Measurements from ENCODE around the gene USP54. TPM values are rescaled to one million over a fixed set of nuclear protein-coding genes. Genes with fewer than 3 reads are reported as not detected.

USP54 gene
- total and polyA plus RNA-seq, 9 of the 15 experiments (the other 6 are each of a cell fraction or from before 2014, with no cell fraction given) = 3.8 to 40.1 (median 16.9) TPM

GRCh38 chr10:73591935-73592699 is 975 bp upstream of the USP54 start (continued):
- TF ChIP-seq MGA (IDR thresholded peaks at IDR 0.05) = 0 out of 2 replicates have a peak, but pooled peaks have one; percentile 48
- peak; percentile 32; the same call in 1 of the 2 replicates for TF ChIP-seq MITF (IDR thresholded peaks at IDR 0.05)
- TF ChIP-seq CUX1 (CRISPR knock-in tag; IDR thresholded peaks at IDR 0.05) = no peak
- peak; percentile 49; the same call in 1 of the 2 replicates for TF ChIP-seq ZNF175 (CRISPR knock-in tag; IDR thresholded peaks at IDR 0.05; ENCODE audit: low read depth)
- TF ChIP-seq CC2D1A (IDR thresholded peaks at IDR 0.05) = 0 out of 2 replicates have a peak, but pooled peaks have one; percentile 1

Data from K562 (cell line).